GM21526 (cell line): Measurements from ENCODE around the gene STAT5B.
"Not testable (repeated sequence)": the region's sequence is repeated elsewhere in the genome, so short reads cannot be mapped to it uniquely, and the experiment has no call there.

Experiments used
- ATAC-seq: cut with Tn5 transposase; IDR thresholded peaks from one replicate; pipeline ENCODE4 v1.9.1; 2021; ENCODE audit warnings: moderate library complexity; ENCODE audit not compliant: unreplicated experiment, low FRiP score

The STAT5B gene

DNA sequence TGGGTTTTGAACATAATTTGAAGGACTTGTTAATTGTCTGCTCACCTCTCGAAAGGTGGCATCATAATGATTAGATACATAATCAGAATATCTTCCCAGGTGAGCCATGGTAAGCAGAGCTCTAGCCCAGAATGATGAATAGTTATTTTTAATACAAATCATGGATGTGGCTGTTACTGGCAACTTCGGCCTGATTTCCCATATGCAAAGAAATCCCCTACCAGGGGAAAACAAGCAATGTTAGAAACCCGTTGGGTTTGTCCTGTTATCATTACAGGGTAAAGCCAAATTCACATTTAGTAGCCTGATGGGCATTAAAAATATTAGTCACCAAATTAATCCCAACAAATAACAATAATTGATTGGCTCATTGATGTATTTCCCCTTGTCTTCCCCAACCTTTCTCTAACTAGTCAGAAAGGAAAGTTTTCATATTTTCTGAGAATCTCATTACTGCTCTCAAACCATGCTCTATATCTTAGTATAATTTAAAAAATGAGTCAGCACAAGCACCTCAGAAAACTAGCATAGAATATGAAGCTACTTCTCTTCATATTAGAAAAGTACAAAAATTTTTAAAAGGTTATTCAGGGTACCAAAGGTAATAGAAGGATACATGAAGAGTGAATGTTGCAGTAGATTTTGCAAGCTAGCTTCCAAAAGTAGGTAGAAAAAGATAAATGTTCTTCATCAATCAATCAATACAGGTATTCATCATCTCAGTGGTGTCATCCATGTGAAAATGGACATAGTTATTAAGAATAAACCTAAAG is 5.0 kb downstream of the STAT5B start:
- no peak for ATAC-seq

DNA sequence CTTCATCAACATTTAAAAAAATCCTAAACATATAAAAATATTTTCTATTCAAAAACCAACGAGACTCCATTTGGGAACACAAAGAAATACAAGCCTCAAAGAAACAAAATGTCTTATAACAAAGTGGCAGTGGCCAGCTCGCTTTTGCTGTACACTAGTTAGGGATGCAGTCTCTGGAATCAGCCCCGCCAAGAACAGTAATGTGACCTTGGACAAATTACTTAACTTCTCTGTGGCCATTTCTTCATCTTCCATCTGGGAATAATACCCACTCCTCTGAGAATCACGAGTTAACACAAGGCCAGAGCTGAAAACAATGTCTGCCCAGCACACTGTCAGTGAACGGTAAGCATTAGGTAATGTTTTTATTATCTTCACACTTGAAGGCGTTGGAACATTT is 5.6 kb downstream of the STAT5B start:
- no peak for ATAC-seq

DNA sequence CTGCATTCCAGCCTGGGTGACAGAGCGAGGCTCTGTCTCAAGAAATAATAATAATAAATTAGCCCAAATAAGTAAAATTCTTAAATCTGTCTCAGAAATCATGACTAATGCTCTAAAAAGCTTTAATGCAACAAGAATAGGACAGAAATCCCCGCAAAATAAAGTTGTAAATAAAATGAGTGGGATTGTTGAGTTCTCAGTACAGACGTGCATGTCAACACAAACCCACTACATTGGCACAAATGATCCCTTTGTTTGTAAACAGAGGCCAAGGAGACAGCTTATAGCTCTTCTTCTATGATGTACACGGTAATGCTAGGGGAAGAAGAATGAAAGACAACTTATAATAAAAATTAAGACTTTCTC is 6.0 kb downstream of the STAT5B start:
- ATAC-seq, result no peak

DNA sequence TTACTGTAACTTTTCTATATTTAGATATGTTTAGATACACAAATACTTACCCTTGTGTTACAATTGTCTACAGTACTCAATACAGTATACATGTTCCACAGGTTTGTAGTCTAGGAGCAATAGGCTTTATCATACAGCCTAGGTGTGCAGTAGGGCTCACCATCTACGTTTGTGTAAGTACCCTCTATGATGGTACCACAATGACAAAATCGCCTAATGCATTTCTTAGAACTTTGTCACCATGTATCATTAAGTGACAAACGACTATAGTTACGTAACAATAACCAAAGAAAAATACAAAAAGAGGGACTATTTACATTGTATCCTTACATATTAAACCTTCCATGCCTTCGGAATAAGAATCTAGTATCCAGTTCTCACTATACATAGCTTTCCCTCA is 8.0 kb downstream of the STAT5B start:
- ATAC-seq, result no peak

DNA sequence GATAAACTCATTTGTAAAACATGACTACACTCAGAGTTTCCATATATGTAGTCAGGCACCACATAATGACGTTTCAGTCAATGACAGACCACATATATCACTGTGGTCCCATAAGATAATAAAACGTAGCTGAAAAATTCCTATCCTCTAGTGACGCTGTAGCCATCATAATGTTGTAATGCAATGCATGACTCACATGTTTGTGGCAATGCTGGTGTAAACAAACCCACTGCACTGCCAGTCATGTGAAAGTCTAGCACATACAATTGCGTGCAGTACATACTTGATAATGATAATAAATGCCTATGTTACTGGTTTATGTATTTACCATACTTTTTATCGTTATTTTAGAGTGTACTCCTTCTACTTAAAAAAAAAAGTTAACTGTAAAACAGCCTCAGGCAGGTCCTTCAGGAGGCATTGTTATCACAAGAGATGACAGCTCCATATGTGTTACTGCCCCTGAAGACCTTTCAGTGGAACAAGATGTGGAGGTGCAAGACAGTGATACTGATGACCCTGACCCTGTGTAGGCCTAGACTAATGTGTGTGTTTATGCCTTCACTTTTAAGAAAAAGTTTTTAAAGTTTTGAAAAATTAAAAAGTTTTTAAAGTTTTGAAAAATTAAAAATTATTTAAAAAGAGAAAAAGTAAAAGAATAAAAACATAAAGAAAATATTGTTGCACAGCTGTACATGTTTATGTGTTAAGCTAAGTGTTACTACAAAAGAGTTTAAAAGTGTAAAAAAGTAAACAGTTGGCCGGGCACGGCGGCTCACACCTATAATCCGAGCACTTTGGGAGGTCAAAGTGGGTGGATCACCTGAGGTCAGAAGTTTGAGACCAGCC is 9.0 kb downstream of the STAT5B start:
- ATAC-seq, result no peak

DNA sequence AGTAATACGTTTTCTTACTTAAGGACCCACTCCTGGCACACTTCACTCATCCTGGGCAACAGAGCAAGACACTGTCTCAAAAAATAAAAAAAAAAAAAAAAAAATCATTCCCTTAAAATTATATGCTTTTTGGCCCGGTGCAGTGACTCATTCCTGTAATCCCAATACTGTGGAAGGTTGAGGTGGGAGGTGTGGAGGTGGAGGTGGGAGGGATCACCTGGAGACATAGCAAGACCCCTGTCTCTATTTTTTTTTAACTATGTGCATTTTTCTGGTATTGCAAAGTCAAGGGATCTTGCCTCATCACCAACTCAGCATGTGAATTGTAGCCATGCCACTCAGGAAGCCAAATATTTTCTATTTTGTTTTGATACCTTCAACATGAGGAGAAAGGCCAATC is 9.7 kb downstream of the STAT5B start:
- ATAC-seq, result no peak

DNA sequence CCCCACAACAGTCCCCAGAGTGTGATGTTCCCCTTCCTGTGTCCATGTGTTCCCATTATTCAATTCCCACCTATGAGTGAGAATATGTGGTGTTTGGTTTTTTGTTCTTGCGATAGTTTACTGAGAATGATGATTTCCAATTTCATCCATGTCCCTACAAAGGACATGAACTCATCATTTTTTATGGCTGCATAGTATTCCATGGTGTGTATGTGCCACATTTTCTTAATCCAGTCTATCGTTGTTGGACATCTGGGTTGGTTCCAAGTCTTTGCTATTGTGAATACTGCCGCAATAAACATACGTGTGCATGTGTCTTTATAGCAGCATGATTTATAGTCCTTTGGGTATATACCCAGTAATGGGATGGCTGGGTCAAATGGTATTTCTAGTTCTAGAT is 11.8 kb downstream of the STAT5B start:
- ATAC-seq, result not testable (repeated sequence)

DNA sequence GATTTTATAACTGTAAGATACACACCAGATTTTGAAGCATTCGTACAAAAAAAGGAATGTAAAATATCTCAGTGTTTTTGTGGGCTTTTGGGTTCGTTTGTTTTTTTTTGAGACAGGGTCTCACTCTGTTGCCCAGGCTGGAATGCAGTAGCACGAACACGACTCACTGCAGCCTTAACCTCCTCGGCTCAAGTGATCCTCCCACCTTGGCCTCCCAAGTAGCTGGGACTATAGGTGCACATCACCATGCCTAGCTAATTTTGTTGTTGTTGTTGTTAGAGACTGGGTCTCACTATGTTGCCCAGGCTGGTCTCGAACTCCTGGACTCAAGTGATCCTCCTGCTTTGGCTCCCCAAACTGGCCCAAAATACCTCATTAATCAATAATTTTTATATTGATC is 15.9 kb downstream of the STAT5B start:
- no peak for ATAC-seq

DNA sequence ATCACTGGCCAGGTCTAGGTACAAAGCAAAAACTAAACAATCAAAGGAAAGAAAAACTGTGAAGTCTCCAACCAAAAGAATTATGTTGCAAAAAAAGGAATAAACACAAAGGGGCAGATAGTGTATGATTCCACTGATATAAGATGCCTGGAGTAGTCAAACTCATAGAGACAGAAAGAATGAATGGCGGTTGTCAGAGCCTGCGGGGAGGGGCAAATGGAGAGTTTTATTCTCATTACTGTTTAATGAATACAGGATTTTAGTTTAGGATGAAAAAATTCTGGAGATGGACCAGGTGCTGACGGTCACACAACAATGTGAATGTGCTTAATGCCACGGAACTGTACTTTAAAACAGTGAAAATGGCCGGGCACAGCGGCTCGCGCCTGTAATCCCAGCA is 20.7 kb downstream of the STAT5B start:
- ATAC-seq, result no peak

DNA sequence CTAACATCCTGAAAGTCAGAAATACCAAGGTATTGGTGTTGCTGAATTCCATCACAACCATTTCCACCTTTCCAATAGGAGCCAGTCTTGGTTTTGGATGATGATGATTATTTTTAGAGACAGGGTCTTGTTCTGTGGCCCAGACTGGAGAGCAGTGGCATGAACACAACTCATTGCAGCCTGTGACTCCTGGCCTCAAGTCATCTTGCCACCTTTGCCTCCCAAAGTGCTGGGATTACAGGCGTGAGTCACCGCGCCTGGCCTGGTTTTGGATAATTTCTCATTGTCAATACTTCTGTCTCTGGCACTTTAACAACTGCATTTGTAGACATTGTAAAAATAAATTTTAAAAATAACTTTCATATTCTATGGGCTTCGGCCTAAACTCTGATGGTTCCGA is 22.6 kb downstream of the STAT5B start:
- no peak for ATAC-seq

DNA sequence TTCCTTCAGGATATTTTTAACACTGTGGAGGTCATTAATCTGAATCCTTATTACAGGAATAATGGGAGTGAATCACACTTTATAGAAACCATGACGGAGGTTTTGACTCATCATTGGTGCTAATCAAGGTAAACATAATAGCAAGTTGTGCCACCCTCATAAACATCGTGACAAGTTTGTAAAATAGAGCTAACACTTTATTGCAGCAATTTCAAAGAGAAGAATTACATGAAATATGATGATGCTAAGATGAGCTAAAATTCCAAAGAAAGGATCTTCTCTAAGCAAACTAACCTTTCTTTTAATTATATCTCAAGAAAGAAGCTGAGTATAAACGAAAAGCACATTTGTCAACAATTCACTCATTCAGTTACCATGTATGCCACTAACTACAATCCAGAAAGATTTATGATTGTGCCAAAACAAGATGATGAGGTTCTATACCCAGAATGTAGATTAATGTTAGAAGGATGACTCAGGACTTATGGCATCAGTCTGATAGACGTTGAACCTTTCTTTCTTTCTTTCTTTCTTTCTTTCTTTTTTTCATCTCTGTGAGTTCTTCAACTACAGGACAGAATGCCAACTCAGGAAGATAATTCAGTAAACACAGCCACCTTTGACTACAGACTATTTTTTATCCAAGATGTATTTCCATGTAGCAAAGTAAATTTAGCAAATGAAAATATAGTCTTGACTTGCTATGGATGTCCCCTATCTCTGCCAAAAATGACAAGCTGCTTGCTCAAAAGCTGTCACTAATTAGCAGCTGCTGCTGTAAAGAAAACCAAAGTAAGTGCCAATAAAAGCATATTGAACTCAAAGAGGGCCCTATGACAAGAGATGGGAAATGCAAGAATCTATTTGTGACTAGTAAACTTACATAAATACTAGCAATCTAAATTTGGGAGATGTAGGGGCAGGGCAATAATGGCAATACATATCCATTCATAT is 23.3 kb downstream of the STAT5B start:
- no peak for ATAC-seq

DNA sequence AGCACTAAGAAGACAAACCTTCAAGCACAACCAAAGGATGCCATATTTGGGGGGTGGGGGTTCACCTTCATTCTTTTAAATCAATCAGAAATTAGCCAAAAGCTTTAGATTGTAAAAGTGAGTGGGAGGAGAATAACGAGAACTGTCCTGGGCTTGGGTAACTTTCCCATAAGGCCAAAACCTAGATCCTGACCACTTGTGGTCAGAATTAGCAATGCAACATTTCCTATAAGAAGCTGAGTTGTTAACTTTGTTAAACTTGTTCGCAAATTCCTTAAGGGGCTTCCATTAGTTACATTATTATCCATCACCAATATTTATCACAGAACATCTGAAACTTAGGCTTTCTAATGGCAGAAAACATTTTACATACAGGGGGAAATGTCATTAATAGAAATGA is 25.1 kb downstream of the STAT5B start:
- no peak for ATAC-seq

DNA sequence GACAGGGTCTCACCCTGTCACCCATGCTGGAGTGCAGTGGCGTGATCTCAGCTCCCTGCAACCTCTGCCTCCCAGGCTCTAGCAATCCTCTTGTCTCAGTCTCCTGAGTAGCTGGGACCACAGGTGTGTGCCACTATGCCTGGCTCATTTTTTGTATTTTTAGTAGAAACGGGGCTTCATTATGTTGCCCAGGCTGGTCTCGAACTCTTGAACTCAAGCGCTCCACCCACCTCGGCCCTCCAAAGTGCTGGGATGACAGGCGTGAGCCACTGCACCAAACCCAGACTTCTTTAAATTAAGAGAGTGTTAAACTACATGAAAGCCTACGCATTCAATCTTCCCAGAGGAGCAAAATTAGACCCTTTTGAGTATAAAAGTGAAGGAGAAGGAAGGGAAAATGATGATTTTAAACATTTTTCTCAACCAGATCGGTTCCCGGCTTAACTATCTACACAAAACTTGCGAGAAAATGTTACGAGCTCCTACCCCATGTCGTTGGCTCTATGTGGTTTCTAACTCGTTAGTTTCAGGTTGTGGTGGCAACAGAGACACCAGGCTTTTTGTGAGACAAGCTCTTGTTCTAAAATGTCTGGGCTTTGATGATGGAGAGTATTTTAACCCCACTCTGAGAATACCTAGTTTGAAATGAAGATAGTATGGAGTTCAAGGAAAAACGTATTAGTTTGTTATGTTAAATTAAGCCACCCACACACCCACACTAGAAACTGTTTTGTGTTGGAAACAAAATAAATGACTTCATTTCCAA is 26.3 kb downstream of the STAT5B start:
- ATAC-seq, result no peak

DNA sequence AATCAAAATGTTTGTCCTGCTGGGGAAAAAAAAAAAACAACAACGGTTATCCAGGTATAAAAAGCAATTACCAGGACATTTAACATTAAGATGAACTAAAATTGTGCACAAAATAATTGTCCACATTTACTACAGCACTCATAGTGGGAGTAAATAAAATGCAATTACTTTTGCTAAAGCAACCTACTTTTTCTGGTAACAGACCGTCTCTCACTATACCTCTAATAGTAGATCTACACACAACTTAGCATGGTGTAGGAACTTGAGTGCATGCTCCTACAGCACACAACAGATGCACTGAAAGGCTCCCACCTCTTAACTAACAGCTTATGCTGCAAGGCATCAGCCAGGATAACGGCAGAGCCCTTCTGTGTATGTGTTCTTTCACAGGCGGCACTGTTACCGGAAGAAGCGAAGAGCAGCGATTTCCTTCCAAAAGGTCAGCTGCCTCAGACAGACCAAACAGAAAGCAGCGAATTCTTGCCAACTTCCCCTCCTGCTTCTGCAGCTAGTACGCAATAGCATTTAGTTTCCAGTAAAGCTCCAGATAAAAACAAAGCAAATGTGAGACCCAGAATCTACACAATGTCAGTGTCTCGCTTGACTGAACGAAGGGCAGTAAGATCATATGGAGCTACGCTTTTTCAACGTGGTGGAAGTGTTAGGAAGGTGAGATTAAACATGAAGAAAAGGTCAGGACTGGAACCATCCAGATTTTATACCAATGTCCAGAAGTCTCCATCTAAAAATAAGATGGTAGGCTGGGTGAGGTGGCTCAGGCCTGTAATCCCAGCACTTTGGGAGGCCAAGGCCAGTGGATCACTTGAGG is 27.6 kb downstream of the STAT5B start:
- ATAC-seq, result peak; percentile 67

DNA sequence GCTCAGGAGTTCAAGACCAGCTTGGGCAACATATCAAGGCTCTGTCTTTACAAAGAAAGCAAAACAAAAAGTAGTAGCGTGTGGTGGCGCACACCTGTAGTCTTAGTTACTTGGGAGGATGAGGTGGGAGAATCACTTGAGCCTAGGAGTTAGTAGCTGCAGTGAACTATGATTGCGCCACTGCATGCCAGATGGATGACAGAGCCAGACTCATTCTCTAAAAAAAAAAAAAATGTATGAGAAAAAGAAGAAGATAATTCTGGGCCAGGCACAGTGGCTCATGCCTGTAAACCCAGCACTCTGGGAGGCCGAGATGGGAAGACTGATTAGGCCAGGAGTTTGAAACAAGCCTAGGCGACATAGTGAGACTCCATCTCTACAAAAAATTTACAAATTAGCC is 28.5 kb downstream of the STAT5B start:
- ATAC-seq, result no peak

DNA sequence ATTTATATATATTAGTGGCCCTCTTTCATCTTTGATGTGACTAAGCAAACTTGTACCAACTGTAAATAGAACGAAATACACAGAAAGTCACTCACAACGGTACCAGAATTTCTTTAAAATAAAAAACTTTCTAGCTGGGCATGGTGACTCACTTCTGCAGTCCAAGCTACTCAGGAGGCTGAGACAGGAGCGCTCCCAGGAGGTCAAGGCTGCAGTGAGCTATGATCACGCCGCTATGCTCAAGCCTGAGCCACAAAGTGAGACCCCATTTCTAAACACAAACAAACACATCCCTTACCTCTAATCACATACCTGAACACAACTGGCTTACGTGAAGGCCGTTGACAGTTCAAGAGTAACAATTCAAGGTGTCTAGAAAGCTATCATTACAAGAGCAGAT is 29.7 kb downstream of the STAT5B start:
- no peak for ATAC-seq

DNA sequence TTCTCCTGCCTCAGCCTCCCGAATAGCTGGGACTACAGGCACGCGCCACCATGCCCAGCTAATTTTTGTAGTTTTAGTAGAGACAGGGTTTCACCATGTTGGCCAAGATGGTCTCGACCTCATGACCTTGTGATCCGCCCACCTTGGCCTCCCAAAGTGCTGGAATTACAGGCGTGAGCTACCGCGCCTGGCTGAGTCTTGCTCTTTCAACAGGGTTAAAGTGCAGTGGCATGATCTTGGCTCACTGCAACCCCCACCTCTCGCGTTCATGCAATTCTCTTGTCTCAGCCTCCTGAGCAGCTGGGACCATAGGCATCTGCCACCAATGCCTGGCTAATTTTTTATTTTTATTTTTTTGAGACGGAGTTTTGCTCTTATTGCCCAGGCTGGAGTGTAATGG is 31.0 kb downstream of the STAT5B start:
- ATAC-seq, result not testable (repeated sequence)

DNA sequence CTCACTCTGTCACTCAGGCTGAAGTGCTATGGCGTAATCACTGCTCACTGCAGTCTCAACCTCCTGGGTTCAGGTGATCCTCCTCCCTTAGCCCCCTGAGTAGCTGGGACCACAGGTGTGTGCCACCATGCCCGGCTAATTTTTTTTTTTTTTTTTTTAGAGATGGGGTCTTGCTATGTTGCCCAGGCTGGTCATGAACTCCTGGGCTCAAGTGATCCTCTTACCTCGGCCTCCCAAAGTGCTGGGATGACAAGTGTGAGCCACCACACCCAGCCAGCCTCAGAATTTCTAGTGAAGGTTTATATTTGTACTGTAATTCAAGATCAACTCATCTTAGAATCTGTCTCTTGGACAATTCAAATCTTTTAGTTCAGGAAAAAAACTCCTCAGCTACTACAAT is 32.1 kb downstream of the STAT5B start:
- not testable (repeated sequence) for ATAC-seq

DNA sequence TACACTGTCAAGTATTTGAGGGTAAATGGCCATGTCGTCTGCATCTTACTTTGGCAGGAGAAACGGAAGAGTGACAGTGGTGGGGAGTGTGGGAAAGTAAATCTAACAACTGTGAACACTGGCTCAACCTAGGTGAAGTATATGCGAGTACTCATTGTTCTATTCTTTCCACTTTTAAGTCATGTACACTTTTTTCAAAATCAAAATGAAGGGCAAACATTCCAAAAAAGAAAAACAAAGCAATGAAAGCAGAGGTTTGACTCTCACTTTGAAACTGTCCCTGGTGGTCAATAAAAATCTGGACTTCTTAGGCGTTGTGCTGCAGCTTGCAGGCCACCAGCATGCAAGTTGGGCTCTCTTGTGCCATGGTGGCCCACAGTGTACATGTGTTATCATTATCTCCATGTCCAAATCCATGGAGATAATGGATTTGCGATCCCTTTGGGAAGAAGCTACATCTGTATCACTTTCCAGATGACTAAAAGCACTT is 32.7 kb downstream of the STAT5B start:
- ATAC-seq, result no peak
